ENCODE data around the gene CD300A. TPM values are rescaled to one million over a fixed set of nuclear protein-coding genes. Genes with fewer than 3 reads are reported as not detected.

The CD300A gene
- polyA plus RNA-seq, 1 donor (not counting 4 experiments of a cell fraction or from before 2014, with no cell fraction given) = 0.07 TPM

GRCh38 chr17:74450231-74450630 lies 16.2 kb upstream of the CD300A start:
- H3K27ac ChIP-seq (ENCODE audit: control insufficient read depth, insufficient read depth, low read length) = no peak overlapping the region
- H3K4me2 ChIP-seq (ENCODE audit: control insufficient read depth, extremely low read depth, insufficient read depth, low read depth, low read length) = no peak overlapping the region
- FAIRE-seq = no peak
- DNase-seq (ENCODE audit: low read depth, low spot score) = no peak
- TF ChIP-seq CTCF (optimal IDR thresholded peaks at IDR 0.05 in 1 of 3, IDR thresholded peaks at IDR 0.05 in 1 of 3, conservative IDR thresholded peaks at IDR 0.05 in 1 of 3; ENCODE audit: extremely low read depth in 1 of 3, insufficient read depth in 2 of 3, low read length in 3 of 3) = no peak
- no peak for TF ChIP-seq EZH2 (IDR thresholded peaks at IDR 0.05; ENCODE audit: low read length)
- dilution Hi-C loops (cut with MboI; ENCODE audit: extremely low pct_ligation_motif_present, low sequenced_read_pairs) = no loop called here
- H3K9ac ChIP-seq (ENCODE audit: control insufficient read depth, extremely low read depth, insufficient read depth, low read length) = no peak overlapping the region
- H3K4me3 ChIP-seq (ENCODE audit: control insufficient read depth in 2 of 3, extremely low read depth in 1 of 3, insufficient read depth in 2 of 3, low read depth in 1 of 3, low read length in 3 of 3) = no peak overlapping the region
- H3K79me2 ChIP-seq (ENCODE audit: control insufficient read depth, insufficient read depth, low read length) = no peaks in the 10 kb centered on the region
- no peaks in the 10 kb centered on the region for H3K9me1 ChIP-seq (ENCODE audit: control insufficient read depth, extremely low read depth, insufficient read depth, low read length)
- H3K9me3 ChIP-seq (ENCODE audit: control insufficient read depth, low read depth, low read length) = no peaks in the 10 kb centered on the region
- H4K20me1 ChIP-seq (ENCODE audit: control insufficient read depth, extremely low read depth, insufficient read depth, low read length) = no peaks in the 10 kb centered on the region
- H3K4me1 ChIP-seq (ENCODE audit: control insufficient read depth, extremely low read depth, insufficient read depth, low read length) = peaks cover 10% of the 10 kb centered on the region
- H3K27me3 ChIP-seq (ENCODE audit: control insufficient read depth, extremely low read depth, insufficient read depth, low read length) = peaks cover 28% of the 10 kb centered on the region
- H2AFZ ChIP-seq (ENCODE audit: control insufficient read depth, low read length) = no peak overlapping the region
- H3K36me3 ChIP-seq (ENCODE audit: control insufficient read depth in 2 of 2, extremely low read depth in 1 of 2, insufficient read depth in 2 of 2, low read length in 2 of 2) = peaks cover 0 to 1% of the 10 kb centered on the region in 2 experiments

- TF ChIP-seq CTCF (optimal IDR thresholded peaks at IDR 0.05 in 1 of 3, IDR thresholded peaks at IDR 0.05 in 1 of 3, conservative IDR thresholded peaks at IDR 0.05 in 1 of 3; ENCODE audit: extremely low read depth in 1 of 3, insufficient read depth in 2 of 3, low read length in 3 of 3) = no peak
- no peak for TF ChIP-seq EZH2 (IDR thresholded peaks at IDR 0.05; ENCODE audit: low read length)
- Histone ChIP-seq H3K27ac (ENCODE audit: control insufficient read depth, insufficient read depth, low read length) (no peak overlapping the region), H3K79me2 (ENCODE audit: control insufficient read depth, insufficient read depth, low read length) (no peaks in the 10 kb centered on the region), H3K9me1 (ENCODE audit: control insufficient read depth, extremely low read depth, insufficient read depth, low read length) (no peaks in the 10 kb centered on the region), H3K4me3 (ENCODE audit: control insufficient read depth in 2 of 3, extremely low read depth in 1 of 3, insufficient read depth in 2 of 3, low read depth in 1 of 3, low read length in 3 of 3) (no peak overlapping the region), H3K36me3 (ENCODE audit: control insufficient read depth in 2 of 2, extremely low read depth in 1 of 2, insufficient read depth in 2 of 2, low read length in 2 of 2) (peaks cover 0 to 1% of the 10 kb centered on the region in 2 experiments), H4K20me1 (ENCODE audit: control insufficient read depth, extremely low read depth, insufficient read depth, low read length) (no peaks in the 10 kb centered on the region), H3K4me2 (ENCODE audit: control insufficient read depth, extremely low read depth, insufficient read depth, low read depth, low read length) (no peak overlapping the region), H3K9me3 (ENCODE audit: control insufficient read depth, low read depth, low read length) (no peaks in the 10 kb centered on the region), H3K9ac (ENCODE audit: control insufficient read depth, extremely low read depth, insufficient read depth, low read length) (no peak overlapping the region), H3K27me3 (ENCODE audit: control insufficient read depth, extremely low read depth, insufficient read depth, low read length) (peaks cover 28% of the 10 kb centered on the region), H3K4me1 (ENCODE audit: control insufficient read depth, extremely low read depth, insufficient read depth, low read length) (peaks cover 10% of the 10 kb centered on the region), H2AFZ (ENCODE audit: control insufficient read depth, low read length) (no peak overlapping the region)
- no peak for FAIRE-seq
- no peak for DNase-seq (ENCODE audit: low read depth, low spot score)
- dilution Hi-C loops (cut with MboI; ENCODE audit: extremely low pct_ligation_motif_present, low sequenced_read_pairs) = no loop called here
Observed at GRCh38 chr17:74450925-74451403, 15.5 kb upstream of the CD300A start.
